K562 (cell line): ENCODE results near the gene SAMM50.

Source experiments
- CBX5 ChIP-seq: IDR thresholded peaks from 2 replicates; pipeline ENCODE4 v1.6.1; 2014; ENCODE audit warnings: low read depth, borderline replicate concordance
- HNRNPLL ChIP-seq: fragments of 200-400 bp; formaldehyde crosslinking; IDR thresholded peaks from 2 replicates; pipeline ENCODE4 v1.6.1; 2017; ENCODE audit warnings: low read length, low read depth, mild to moderate bottlenecking; ENCODE audit not compliant: poor library complexity, severe bottlenecking
- NELFE ChIP-seq: IDR thresholded peaks from 2 replicates; pipeline ENCODE4 v1.6.1; 2011; ENCODE audit warnings: mild to moderate bottlenecking; ENCODE audit not compliant: insufficient read depth, insufficient read length
- RAD21 ChIP-seq, 2 experiments: fragments of 250-450 bp in 1 of 2; fragments of 450-650 bp in 1 of 2; sonication (Bioruptor Pico) in 1 of 2; formaldehyde crosslinking in 1 of 2; IDR thresholded peaks in 1 of 2; conservative IDR thresholded peaks in 1 of 2; 2 replicates each; pipeline versions ENCODE4 v1.4.0 to v1.8.0; 2020 to 2022; ENCODE audit warnings: mild to moderate bottlenecking in 2 of 2, moderate library complexity in 1 of 2
- TAF1 ChIP-seq: IDR thresholded peaks from 2 replicates; pipeline ENCODE4 v1.6.1; 2011; ENCODE audit warnings: mild to moderate bottlenecking, low read length, moderate library complexity; ENCODE audit not compliant: insufficient read depth, control insufficient read depth, severe bottlenecking; ENCODE audit errors: extremely low read depth
- TF ChIP-seq, protein P1 (sequence below), 3 experiments: IDR thresholded peaks in 2 of 3; conservative IDR thresholded peaks in 1 of 3; 2 replicates each; pipeline ENCODE4 v1.5.1; 2011 to 2012; ENCODE audit warnings: low read length in 3 of 3, mild to moderate bottlenecking in 3 of 3, control low read depth in 2 of 3, improper control_type of control experiment in 1 of 3, inconsistent platforms in 1 of 3, low read depth in 1 of 3, mixed read lengths in 1 of 3, moderate library complexity in 1 of 3; ENCODE audit not compliant: insufficient read depth in 2 of 3

- no peak for TF ChIP-seq HNRNPLL
- no peak for TF ChIP-seq RAD21 (CRISPR knock-in tag; conservative IDR thresholded peaks at IDR 0.05 in 1 of 2, IDR thresholded peaks at IDR 0.05 in 1 of 2)
- TF ChIP-seq CBX5 = no peak
- TF ChIP-seq NELFE = no peak
- TF ChIP-seq, protein P1, sequence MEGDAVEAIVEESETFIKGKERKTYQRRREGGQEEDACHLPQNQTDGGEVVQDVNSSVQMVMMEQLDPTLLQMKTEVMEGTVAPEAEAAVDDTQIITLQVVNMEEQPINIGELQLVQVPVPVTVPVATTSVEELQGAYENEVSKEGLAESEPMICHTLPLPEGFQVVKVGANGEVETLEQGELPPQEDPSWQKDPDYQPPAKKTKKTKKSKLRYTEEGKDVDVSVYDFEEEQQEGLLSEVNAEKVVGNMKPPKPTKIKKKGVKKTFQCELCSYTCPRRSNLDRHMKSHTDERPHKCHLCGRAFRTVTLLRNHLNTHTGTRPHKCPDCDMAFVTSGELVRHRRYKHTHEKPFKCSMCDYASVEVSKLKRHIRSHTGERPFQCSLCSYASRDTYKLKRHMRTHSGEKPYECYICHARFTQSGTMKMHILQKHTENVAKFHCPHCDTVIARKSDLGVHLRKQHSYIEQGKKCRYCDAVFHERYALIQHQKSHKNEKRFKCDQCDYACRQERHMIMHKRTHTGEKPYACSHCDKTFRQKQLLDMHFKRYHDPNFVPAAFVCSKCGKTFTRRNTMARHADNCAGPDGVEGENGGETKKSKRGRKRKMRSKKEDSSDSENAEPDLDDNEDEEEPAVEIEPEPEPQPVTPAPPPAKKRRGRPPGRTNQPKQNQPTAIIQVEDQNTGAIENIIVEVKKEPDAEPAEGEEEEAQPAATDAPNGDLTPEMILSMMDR (IDR thresholded peaks at IDR 0.05 in 2 of 3, conservative IDR thresholded peaks at IDR 0.05 in 1 of 3; ENCODE audit: insufficient read depth in 2 of 3, low read depth in 1 of 3, low read length in 3 of 3) = no peak
- no peak for TF ChIP-seq TAF1
These were observed 37.7 kb upstream of the SAMM50 start for GRCh38 chr22:43917521-43917920.
